Neural cell (in vitro differentiated cells): ENCODE results near the gene S1PR1.
"Not testable (repeated sequence)": the region's sequence is repeated elsewhere in the genome, so short reads cannot be mapped to it uniquely, and the experiment has no call there.

Experiments
- EP300 ChIP-seq: fragments of 450-650 bp; conservative IDR thresholded peaks from 2 replicates; pipeline ENCODE4 v1.6.1; 2014; ENCODE audit warnings: antibody characterized with exemption, mild to moderate bottlenecking, moderate library complexity; ENCODE audit not compliant: poor library complexity, severe bottlenecking
- EZH2 ChIP-seq: fragments of 200-600, 300-800 bp; shearing (Covaris generic), sonication (generic); IDR thresholded peaks from 2 replicates; pipeline ENCODE4 v1.6.1; 2014; ENCODE audit warnings: antibody characterized with exemption, low read length, borderline replicate concordance, mild to moderate bottlenecking; ENCODE audit not compliant: insufficient read depth, poor library complexity, severe bottlenecking
- MXI1 ChIP-seq: fragments of 450-650 bp; conservative IDR thresholded peaks from 2 replicates; pipeline ENCODE4 v1.6.1; 2014; ENCODE audit warnings: antibody characterized with exemption, mild to moderate bottlenecking; ENCODE audit not compliant: poor library complexity, severe bottlenecking
- POLR2AphosphoS5 ChIP-seq: IDR thresholded peaks from 2 replicates; pipeline ENCODE4 v1.6.1; 2012
- RAD21 ChIP-seq: fragments of 450-650 bp; conservative IDR thresholded peaks from 2 replicates; pipeline ENCODE4 v1.6.1; 2014; ENCODE audit warnings: antibody characterized with exemption, mild to moderate bottlenecking, moderate library complexity
- SMC3 ChIP-seq: fragments of 450-650 bp; conservative IDR thresholded peaks from 2 replicates; pipeline ENCODE4 v1.6.1; 2014; ENCODE audit warnings: antibody characterized with exemption, mild to moderate bottlenecking, moderate library complexity; ENCODE audit not compliant: poor library complexity
- TAF1 ChIP-seq: IDR thresholded peaks from 2 replicates; pipeline ENCODE4 v1.6.1; 2012; ENCODE audit warnings: low read depth
- TF ChIP-seq, protein P1 (sequence below): fragments of 450-650 bp; IDR thresholded peaks from 2 replicates; pipeline ENCODE4 v1.5.1; 2014; ENCODE audit warnings: antibody characterized with exemption, mild to moderate bottlenecking, moderate library complexity; ENCODE audit not compliant: poor library complexity, severe bottlenecking
- TF ChIP-seq, protein P2 (sequence below): IDR thresholded peaks from 2 replicates; pipeline ENCODE4 v1.6.1; 2012; ENCODE audit warnings: borderline replicate concordance

DNA sequence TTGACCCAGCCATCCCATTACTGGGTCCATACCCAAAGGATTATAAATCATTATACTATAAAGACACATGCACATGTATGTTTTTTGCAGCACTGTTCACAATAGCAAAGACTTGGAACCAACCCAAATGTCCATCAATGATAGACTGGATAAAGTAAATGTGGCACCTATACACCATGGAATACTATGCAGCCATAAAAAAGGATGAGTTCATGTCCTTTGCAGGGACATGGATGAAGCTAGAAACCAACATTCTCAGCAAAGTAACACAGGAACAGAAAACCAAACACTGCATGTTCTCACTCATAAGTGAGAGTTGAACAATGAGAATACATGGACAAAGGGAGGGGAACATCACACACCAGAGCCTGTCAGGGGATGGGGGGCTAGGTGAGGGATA lies 47.9 kb upstream of the S1PR1 start:
- TF ChIP-seq, protein P1, sequence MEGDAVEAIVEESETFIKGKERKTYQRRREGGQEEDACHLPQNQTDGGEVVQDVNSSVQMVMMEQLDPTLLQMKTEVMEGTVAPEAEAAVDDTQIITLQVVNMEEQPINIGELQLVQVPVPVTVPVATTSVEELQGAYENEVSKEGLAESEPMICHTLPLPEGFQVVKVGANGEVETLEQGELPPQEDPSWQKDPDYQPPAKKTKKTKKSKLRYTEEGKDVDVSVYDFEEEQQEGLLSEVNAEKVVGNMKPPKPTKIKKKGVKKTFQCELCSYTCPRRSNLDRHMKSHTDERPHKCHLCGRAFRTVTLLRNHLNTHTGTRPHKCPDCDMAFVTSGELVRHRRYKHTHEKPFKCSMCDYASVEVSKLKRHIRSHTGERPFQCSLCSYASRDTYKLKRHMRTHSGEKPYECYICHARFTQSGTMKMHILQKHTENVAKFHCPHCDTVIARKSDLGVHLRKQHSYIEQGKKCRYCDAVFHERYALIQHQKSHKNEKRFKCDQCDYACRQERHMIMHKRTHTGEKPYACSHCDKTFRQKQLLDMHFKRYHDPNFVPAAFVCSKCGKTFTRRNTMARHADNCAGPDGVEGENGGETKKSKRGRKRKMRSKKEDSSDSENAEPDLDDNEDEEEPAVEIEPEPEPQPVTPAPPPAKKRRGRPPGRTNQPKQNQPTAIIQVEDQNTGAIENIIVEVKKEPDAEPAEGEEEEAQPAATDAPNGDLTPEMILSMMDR, result not testable (repeated sequence)
- not testable (repeated sequence) for TF ChIP-seq POLR2AphosphoS5, RAD21, EZH2, SMC3, TAF1, EP300, MXI1
- TF ChIP-seq, protein P2, sequence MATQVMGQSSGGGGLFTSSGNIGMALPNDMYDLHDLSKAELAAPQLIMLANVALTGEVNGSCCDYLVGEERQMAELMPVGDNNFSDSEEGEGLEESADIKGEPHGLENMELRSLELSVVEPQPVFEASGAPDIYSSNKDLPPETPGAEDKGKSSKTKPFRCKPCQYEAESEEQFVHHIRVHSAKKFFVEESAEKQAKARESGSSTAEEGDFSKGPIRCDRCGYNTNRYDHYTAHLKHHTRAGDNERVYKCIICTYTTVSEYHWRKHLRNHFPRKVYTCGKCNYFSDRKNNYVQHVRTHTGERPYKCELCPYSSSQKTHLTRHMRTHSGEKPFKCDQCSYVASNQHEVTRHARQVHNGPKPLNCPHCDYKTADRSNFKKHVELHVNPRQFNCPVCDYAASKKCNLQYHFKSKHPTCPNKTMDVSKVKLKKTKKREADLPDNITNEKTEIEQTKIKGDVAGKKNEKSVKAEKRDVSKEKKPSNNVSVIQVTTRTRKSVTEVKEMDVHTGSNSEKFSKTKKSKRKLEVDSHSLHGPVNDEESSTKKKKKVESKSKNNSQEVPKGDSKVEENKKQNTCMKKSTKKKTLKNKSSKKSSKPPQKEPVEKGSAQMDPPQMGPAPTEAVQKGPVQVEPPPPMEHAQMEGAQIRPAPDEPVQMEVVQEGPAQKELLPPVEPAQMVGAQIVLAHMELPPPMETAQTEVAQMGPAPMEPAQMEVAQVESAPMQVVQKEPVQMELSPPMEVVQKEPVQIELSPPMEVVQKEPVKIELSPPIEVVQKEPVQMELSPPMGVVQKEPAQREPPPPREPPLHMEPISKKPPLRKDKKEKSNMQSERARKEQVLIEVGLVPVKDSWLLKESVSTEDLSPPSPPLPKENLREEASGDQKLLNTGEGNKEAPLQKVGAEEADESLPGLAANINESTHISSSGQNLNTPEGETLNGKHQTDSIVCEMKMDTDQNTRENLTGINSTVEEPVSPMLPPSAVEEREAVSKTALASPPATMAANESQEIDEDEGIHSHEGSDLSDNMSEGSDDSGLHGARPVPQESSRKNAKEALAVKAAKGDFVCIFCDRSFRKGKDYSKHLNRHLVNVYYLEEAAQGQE, result not testable (repeated sequence)
